Suprapubic skin (tissue), 4 donors: Measurements from ENCODE around the gene TFAP2D. TPM values are rescaled to one million over a fixed set of nuclear protein-coding genes. Genes with fewer than 3 reads are reported as not detected.

Experiments
- DNase-seq, 2 donors: peaks; one replicate each; pipeline ENCODE4 v3.0.0-alpha.2; 2019; ENCODE audit warnings: low spot score in 2 of 2
- H3K27ac ChIP-seq: fragments of 200-600 bp; sonication (generic); one replicate; pipeline ENCODE4 v1.5.1; 2019
- H3K27me3 ChIP-seq: fragments of 200-600 bp; sonication (generic); one replicate; pipeline ENCODE4 v1.5.1; 2019
- H3K36me3 ChIP-seq: fragments of 200-600 bp; sonication (generic); one replicate; pipeline ENCODE4 v1.5.1; 2019
- H3K4me1 ChIP-seq: fragments of 200-600 bp; sonication (generic); one replicate; pipeline ENCODE4 v1.5.1; 2019
- H3K4me3 ChIP-seq: fragments of 200-600 bp; sonication (generic); one replicate; pipeline ENCODE4 v1.5.1; 2019; ENCODE audit warnings: mild to moderate bottlenecking
- H3K9me3 ChIP-seq: fragments of 200-600 bp; sonication (generic); one replicate; pipeline ENCODE4 v1.5.1; 2019
- EP300 ChIP-seq: sonication (generic); formaldehyde crosslinking; IDR thresholded peaks from one replicate; pipeline ENCODE4 v1.6.1; 2017; ENCODE audit warnings: antibody characterized with exemption
- POLR2A ChIP-seq, 2 donors: fragments of 450-650 bp; IDR thresholded peaks; one replicate each; pipeline ENCODE4 v1.6.1; 2017; ENCODE audit warnings: antibody characterized with exemption in 2 of 2, mild to moderate bottlenecking in 2 of 2, moderate library complexity in 2 of 2
- POLR2AphosphoS5 ChIP-seq, 3 donors: sonication (generic); formaldehyde crosslinking; IDR thresholded peaks; one replicate each; pipeline ENCODE4 v1.6.1; 2017; ENCODE audit warnings: antibody characterized with exemption in 3 of 3
- WGBS: methylation state at CpG from one replicate; pipeline ENCODE4 v1.1.5; 2018; 5-methylcytosine and 5-hydroxymethylcytosine counted together
- total RNA-seq, 4 donors: library from RNA; depleted of rRNA; stranded (reverse); fragments of >200 nt; gene quantifications; one replicate each; pipeline ENCODE4 v1.1.0, GENCODE V29; 2016
- TF ChIP-seq, protein P1 (sequence below), 2 donors: fragments of 200-600 bp in 1 of 2; fragments of 450-650 bp in 1 of 2; sonication (generic) in 1 of 2; IDR thresholded peaks; one replicate each; pipeline ENCODE4 v1.5.1; 2016 to 2019; ENCODE audit warnings: antibody characterized with exemption in 2 of 2, mild to moderate bottlenecking in 1 of 2, moderate library complexity in 1 of 2

TFAP2D gene
- total RNA-seq, 4 donors from 2014 or later: not detected

GRCh38 chr6:50807035-50807434 lies 93.7 kb downstream of the TFAP2D start:
- Histone ChIP-seq H3K27me3 (peaks cover 3% of the 10 kb centered on the region), H3K9me3 (no peaks in the 10 kb centered on the region), H3K4me1 (no peaks in the 10 kb centered on the region), H3K27ac (no peak overlapping the region), H3K4me3 (no peak overlapping the region), H3K36me3 (no peaks in the 10 kb centered on the region)
- TF ChIP-seq, protein P1, sequence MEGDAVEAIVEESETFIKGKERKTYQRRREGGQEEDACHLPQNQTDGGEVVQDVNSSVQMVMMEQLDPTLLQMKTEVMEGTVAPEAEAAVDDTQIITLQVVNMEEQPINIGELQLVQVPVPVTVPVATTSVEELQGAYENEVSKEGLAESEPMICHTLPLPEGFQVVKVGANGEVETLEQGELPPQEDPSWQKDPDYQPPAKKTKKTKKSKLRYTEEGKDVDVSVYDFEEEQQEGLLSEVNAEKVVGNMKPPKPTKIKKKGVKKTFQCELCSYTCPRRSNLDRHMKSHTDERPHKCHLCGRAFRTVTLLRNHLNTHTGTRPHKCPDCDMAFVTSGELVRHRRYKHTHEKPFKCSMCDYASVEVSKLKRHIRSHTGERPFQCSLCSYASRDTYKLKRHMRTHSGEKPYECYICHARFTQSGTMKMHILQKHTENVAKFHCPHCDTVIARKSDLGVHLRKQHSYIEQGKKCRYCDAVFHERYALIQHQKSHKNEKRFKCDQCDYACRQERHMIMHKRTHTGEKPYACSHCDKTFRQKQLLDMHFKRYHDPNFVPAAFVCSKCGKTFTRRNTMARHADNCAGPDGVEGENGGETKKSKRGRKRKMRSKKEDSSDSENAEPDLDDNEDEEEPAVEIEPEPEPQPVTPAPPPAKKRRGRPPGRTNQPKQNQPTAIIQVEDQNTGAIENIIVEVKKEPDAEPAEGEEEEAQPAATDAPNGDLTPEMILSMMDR (IDR thresholded peaks at IDR 0.05): no peak
- DNase-seq: no peak

DNA sequence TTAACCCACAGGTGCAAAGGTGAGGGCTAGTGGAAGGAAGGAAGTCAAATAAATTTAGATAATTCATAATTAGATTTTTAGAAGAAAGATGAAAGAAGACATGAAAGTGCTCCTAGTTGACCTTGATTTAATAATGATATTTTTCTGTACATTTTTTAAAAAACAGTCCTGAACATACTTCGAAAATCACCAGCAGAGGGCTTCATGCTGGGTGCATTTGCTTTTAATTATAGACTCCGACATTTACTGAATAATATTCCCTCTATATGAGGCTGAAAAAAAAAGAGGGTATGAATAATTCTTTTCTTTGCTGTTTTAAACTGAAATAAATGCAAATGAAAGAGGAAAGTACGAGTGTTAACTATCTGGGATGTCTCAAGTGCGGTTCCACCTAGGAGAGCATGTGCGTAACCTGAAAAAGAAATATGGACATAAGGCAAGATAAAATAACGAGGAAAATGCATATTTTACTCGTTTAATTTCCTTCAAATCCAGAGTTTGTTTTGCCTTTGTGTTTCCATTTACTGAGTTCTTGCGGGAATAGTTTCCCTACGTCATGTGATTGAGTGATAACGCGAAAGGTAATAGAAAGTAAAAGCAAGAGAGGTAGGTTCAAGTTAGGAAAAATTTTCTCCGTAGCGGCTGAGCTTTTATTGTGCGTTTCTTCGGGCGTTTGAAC lies 102.2 kb downstream of the TFAP2D start:
- peaks cover 11% of the 10 kb centered on the region for H3K4me1 ChIP-seq
- 2% methylated on average over 16 of the region's 16 CpGs for WGBS
- H3K27me3 ChIP-seq: peaks cover 37% of the 10 kb centered on the region
- peak overlapping the region; percentile 12 for H3K27ac ChIP-seq
- DNase-seq: no peak
- peak overlapping the region; percentile 52 for H3K4me3 ChIP-seq
- TF ChIP-seq, protein P1 (IDR thresholded peaks at IDR 0.05): peak in 1 of 2 donors; percentile 8
- no peak for TF ChIP-seq EP300
- TF ChIP-seq POLR2A (IDR thresholded peaks at IDR 0.05): no peak
- no peak for TF ChIP-seq POLR2AphosphoS5 (IDR thresholded peaks at IDR 0.05)
- no peaks in the 10 kb centered on the region for H3K36me3 ChIP-seq
- no peaks in the 10 kb centered on the region for H3K9me3 ChIP-seq

- Histone ChIP-seq H3K4me1 (peaks cover 11% of the 10 kb centered on the region), H3K27me3 (peaks cover 43% of the 10 kb centered on the region), H3K36me3 (no peaks in the 10 kb centered on the region), H3K4me3 (peak overlapping the region; percentile 52), H3K27ac (peak overlapping the region; percentile 12), H3K9me3 (no peaks in the 10 kb centered on the region)
- TF ChIP-seq, protein P1 (IDR thresholded peaks at IDR 0.05): peak; percentile 55 to 73
- TF ChIP-seq POLR2A (IDR thresholded peaks at IDR 0.05): no peak
- DNase-seq: peak in 1 of 2 donors; percentile 81
- 2% methylated on average over 14 of the region's 14 CpGs for WGBS
These were observed 102.9 kb downstream of the TFAP2D start for GRCh38 chr6:50816115-50816675.

- 13% methylated on average over 15 of the region's 15 CpGs for WGBS
- peak overlapping the region; percentile 54 for H3K4me3 ChIP-seq
- no peaks in the 10 kb centered on the region for H3K36me3 ChIP-seq
- DNase-seq: no peak
- TF ChIP-seq EP300 (no peak), POLR2A (IDR thresholded peaks at IDR 0.05) (no peak), POLR2AphosphoS5 (IDR thresholded peaks at IDR 0.05) (no peak)
- TF ChIP-seq, protein P1 (IDR thresholded peaks at IDR 0.05): no peak
- H3K4me1 ChIP-seq: peaks cover 12% of the 10 kb centered on the region
- peaks cover 52% of the 10 kb centered on the region for H3K27me3 ChIP-seq
- peak overlapping the region; percentile 89 for H3K27ac ChIP-seq
- H3K9me3 ChIP-seq: no peaks in the 10 kb centered on the region
These were observed 103.8 kb downstream of the TFAP2D start for GRCh38 chr6:50816947-50817645.

DNA sequence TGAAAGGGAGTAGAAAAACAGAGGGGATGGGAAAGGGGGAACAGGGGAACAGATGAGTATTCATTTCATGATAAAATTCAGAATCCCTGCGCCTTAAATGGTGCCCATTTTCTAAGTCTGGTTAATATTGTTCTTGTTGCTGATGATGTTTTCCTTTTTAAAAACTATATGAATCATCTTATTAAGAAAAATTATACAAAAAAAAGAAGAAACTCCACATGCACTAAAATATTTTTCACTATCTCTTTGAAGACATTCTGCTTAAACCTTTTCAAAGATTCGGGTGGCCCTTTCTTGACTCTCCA lies 104.3 kb downstream of the TFAP2D start:
- Histone ChIP-seq H3K4me1 (peaks cover 14% of the 10 kb centered on the region), H3K36me3 (no peaks in the 10 kb centered on the region), H3K27me3 (peaks cover 57% of the 10 kb centered on the region), H3K27ac (peak overlapping the region; percentile 89), H3K9me3 (no peaks in the 10 kb centered on the region), H3K4me3 (peak overlapping the region; percentile 54)
- WGBS: 24% methylated on average over 2 of the region's 2 CpGs
- DNase-seq: no peak
- TF ChIP-seq, protein P1 (IDR thresholded peaks at IDR 0.05): no peak
- no peak for TF ChIP-seq POLR2AphosphoS5 (IDR thresholded peaks at IDR 0.05)
- no peak for TF ChIP-seq POLR2A (IDR thresholded peaks at IDR 0.05)
- TF ChIP-seq EP300: no peak
